Mammary epithelial cell (primary cell): ENCODE results near the gene AGAP9.

Source experiments
- CTCF ChIP-seq, 2 donors: IDR thresholded peaks in 1 of 2; conservative IDR thresholded peaks in 1 of 2; 2 replicates each; pipeline ENCODE4 v1.5.1; 2011 to 2012; ENCODE audit warnings: inconsistent platforms in 2 of 2, low read length in 2 of 2, mild to moderate bottlenecking in 2 of 2, control low read depth in 1 of 2, low read depth in 1 of 2; ENCODE audit not compliant: insufficient read depth in 1 of 2; ENCODE audit errors: extremely low read depth in 1 of 2
- EZH2 ChIP-seq: IDR thresholded peaks from 2 replicates; pipeline ENCODE4 v1.6.1; 2012; ENCODE audit warnings: low read length, inconsistent platforms, borderline replicate concordance

DNA sequence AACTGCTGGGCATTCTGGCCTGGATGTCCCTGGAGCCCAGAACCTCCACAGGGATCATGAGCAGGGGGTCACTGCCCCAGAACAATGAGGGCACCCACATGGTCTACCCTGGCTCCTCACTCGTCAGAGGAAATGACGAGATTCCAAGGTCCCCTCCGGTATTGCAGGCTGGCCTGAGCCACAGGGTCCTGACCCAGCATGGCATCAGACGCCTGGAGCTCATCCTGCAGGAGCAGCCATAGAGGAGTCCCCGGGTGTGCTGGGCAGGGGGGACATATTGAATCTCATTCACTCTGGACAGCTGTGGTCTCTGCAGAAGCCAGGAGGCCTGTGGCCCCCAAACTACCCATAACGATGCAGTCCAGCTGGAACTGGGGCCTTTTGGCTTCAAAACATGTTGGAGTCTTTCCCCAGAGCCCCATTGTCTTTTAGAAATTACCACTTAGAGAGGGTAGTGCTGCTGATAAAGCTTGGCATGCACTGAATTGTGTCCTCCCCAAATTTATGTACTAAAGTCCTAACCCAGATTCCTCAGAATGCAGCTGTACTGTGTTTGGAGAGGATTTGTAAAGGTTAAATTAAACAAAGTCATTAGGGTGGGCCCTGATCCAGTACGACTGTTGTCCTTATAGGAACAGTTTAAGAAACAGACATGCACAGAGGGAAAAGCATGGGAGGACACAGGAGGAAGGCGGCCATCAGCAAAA, 67.2 kb downstream of the AGAP9 start:
- TF ChIP-seq CTCF (conservative IDR thresholded peaks at IDR 0.05 in 1 of 2, IDR thresholded peaks at IDR 0.05 in 1 of 2; ENCODE audit: extremely low read depth in 1 of 2, insufficient read depth in 1 of 2, low read depth in 1 of 2, low read length in 2 of 2): no peak
- no peak for TF ChIP-seq EZH2
